ENCODE measurements around the gene CELSR2.

DNA sequence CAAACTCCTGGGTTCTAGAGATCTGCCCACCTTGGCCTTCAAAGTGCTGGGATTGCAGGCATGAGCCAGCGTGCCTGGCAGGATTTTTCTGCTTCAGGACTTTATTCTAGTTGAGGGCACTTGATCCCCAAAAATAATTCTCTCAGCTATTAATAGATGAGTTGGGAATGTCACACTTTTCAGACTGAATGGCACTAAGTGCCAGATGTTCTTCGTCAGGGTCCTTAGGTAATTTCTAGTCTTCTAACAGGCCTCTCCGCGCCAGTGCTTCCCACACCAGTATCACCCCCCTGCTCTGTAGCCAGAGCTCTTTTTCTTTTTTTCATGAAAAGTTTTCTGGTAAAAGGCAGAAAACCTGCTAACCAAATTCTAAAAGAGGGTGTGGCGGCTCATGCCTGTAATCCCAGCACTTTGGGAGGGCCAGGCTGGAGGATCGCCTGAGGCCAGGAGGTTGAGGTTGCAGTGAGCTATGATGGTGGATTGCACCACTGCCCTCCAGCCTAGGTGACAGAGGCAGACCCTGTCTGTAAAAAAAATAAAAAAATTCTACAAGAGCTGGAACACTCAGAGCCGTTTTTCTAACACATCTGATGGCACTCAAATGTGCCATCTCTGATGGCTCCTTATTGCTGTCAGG is 41.8 kb upstream of the CELSR2 start:
- TF ChIP-seq POLR2A (IDR thresholded peaks at IDR 0.05; ENCODE audit: low read length) (no peak), REST (IDR thresholded peaks at IDR 0.05) (no peak), PHF8 (IDR thresholded peaks at IDR 0.05; ENCODE audit: borderline replicate concordance, low read depth) (no peak), EP300 (IDR thresholded peaks at IDR 0.05) (no peak), USF2 (IDR thresholded peaks at IDR 0.05) (no peak), CHD2 (IDR thresholded peaks at IDR 0.05; ENCODE audit: low read length, partially characterized antibody) (no peak), PBX3 (IDR thresholded peaks at IDR 0.05) (no peak), MYC (IDR thresholded peaks at IDR 0.05; ENCODE audit: borderline replicate concordance, low read length) (no peak), POLR2AphosphoS2 (conservative IDR thresholded peaks at IDR 0.05; ENCODE audit: low read length) (no peak), SMC3 (IDR thresholded peaks at IDR 0.05) (no peak), JUNB (IDR thresholded peaks at IDR 0.05) (no peak), MAX (IDR thresholded peaks at IDR 0.05) (no peak)
- TF ChIP-seq, protein P1, sequence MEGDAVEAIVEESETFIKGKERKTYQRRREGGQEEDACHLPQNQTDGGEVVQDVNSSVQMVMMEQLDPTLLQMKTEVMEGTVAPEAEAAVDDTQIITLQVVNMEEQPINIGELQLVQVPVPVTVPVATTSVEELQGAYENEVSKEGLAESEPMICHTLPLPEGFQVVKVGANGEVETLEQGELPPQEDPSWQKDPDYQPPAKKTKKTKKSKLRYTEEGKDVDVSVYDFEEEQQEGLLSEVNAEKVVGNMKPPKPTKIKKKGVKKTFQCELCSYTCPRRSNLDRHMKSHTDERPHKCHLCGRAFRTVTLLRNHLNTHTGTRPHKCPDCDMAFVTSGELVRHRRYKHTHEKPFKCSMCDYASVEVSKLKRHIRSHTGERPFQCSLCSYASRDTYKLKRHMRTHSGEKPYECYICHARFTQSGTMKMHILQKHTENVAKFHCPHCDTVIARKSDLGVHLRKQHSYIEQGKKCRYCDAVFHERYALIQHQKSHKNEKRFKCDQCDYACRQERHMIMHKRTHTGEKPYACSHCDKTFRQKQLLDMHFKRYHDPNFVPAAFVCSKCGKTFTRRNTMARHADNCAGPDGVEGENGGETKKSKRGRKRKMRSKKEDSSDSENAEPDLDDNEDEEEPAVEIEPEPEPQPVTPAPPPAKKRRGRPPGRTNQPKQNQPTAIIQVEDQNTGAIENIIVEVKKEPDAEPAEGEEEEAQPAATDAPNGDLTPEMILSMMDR (IDR thresholded peaks at IDR 0.05), result no peak

All from A549 (cell line).